HUES48 (cell line): Measurements from ENCODE around the gene IDUA.

Experiments
- H3K27ac ChIP-seq: one replicate; pipeline ENCODE4 v1.7.0; 2013; ENCODE audit warnings: low read depth, low read length, inconsistent platforms
- H3K27me3 ChIP-seq: 2 replicates; pipeline ENCODE4 v1.6.1; 2013; ENCODE audit warnings: mild to moderate bottlenecking, low read length; ENCODE audit not compliant: control insufficient read depth, insufficient read depth
- H3K36me3 ChIP-seq: 2 replicates; pipeline ENCODE4 v1.6.1; 2013; ENCODE audit warnings: low read length; ENCODE audit not compliant: control insufficient read depth, insufficient read depth
- H3K4me1 ChIP-seq: 2 replicates; pipeline ENCODE4 v1.6.1; 2013; ENCODE audit warnings: mild to moderate bottlenecking, low read length; ENCODE audit not compliant: control insufficient read depth, insufficient read depth
- H3K4me3 ChIP-seq: 2 replicates; pipeline ENCODE4 v1.5.1; 2013; ENCODE audit warnings: mild to moderate bottlenecking, low read depth, low read length
- H3K9ac ChIP-seq: 2 replicates; pipeline ENCODE4 v1.6.1; 2013; ENCODE audit warnings: mild to moderate bottlenecking, low read depth, low read length, moderate library complexity
- H3K9me3 ChIP-seq: 2 replicates; pipeline ENCODE4 v1.6.1; 2013; ENCODE audit warnings: low read length; ENCODE audit not compliant: control insufficient read depth, insufficient read depth

The IDUA gene

DNA sequence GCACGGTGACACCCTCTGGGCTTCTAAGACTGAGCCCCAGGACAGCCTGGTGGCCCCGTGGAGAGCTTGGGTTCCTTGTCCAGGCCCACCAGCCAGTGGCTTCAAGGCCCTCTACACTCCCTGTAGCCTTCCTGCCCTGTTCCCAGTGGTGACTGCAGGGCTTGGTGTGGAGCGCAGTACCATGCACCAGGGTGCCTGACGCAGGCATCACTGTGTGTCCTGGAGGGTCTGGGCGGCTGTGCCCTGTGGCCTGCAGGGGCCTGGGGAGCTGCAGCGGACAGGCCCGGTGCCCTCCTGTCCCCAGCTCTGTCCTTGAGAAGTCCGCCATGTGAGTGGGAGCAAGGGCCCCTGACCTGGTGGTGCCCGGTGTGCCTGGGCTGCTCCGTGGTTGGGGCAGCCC lies 28.9 kb downstream of the IDUA start:
- Histone ChIP-seq H3K27me3 (peaks cover 8% of the 10 kb centered on the region), H3K36me3 (no peaks in the 10 kb centered on the region), H3K4me1 (0 out of 2 replicates have a peak, but pooled peaks cover 3% of the 10 kb centered on the region), H3K27ac (no peak overlapping the region), H3K4me3 (no peak overlapping the region), H3K9me3 (no peaks in the 10 kb centered on the region), H3K9ac (no peak overlapping the region)

- Histone ChIP-seq H3K27ac (no peak overlapping the region), H3K4me3 (no peak overlapping the region), H3K9ac (no peak overlapping the region), H3K9me3 (no peaks in the 10 kb centered on the region), H3K36me3 (no peaks in the 10 kb centered on the region), H3K4me1 (0 out of 2 replicates have a peak, but pooled peaks cover 3% of the 10 kb centered on the region), H3K27me3 (peaks cover 4% of the 10 kb centered on the region; the same call in 1 of the 2 replicates)
Observed at GRCh38 chr4:1017211-1017610, 30.4 kb downstream of the IDUA start.

GRCh38 chr4:1017706-1018105 lies 30.9 kb downstream of the IDUA start:
- no peak overlapping the region for H3K27ac ChIP-seq
- no peaks in the 10 kb centered on the region for H3K36me3 ChIP-seq
- H3K27me3 ChIP-seq = peaks cover 2% of the 10 kb centered on the region; the same call in 1 of the 2 replicates
- H3K4me1 ChIP-seq = 0 out of 2 replicates have a peak, but pooled peaks cover 3% of the 10 kb centered on the region
- H3K4me3 ChIP-seq = no peak overlapping the region
- H3K9me3 ChIP-seq = no peaks in the 10 kb centered on the region
- no peak overlapping the region for H3K9ac ChIP-seq

GRCh38 chr4:1018147-1019020 lies 31.5 kb downstream of the IDUA start:
- H3K27ac ChIP-seq = no peak overlapping the region
- no peaks in the 10 kb centered on the region for H3K36me3 ChIP-seq
- H3K9ac ChIP-seq = no peak overlapping the region
- H3K27me3 ChIP-seq = no peaks in the 10 kb centered on the region
- H3K4me3 ChIP-seq = no peak overlapping the region
- H3K4me1 ChIP-seq = 0 out of 2 replicates have a peak, but pooled peaks cover 3% of the 10 kb centered on the region
- no peaks in the 10 kb centered on the region for H3K9me3 ChIP-seq

GRCh38 chr4:1019320-1019719 lies 32.5 kb downstream of the IDUA start:
- Histone ChIP-seq H3K27me3 (no peaks in the 10 kb centered on the region), H3K9me3 (no peaks in the 10 kb centered on the region), H3K4me1 (0 out of 2 replicates have a peak, but pooled peaks cover 3% of the 10 kb centered on the region), H3K4me3 (no peak overlapping the region), H3K27ac (no peak overlapping the region), H3K9ac (no peak overlapping the region), H3K36me3 (0 out of 2 replicates have a peak, but pooled peaks cover 2% of the 10 kb centered on the region)

- no peak overlapping the region for H3K27ac ChIP-seq
- H3K4me1 ChIP-seq = 0 out of 2 replicates have a peak, but pooled peaks cover 3% of the 10 kb centered on the region
- H3K27me3 ChIP-seq = no peaks in the 10 kb centered on the region
- H3K4me3 ChIP-seq = no peak overlapping the region
- 0 out of 2 replicates have a peak, but pooled peaks cover 6% of the 10 kb centered on the region for H3K36me3 ChIP-seq
- H3K9ac ChIP-seq = no peak overlapping the region
- H3K9me3 ChIP-seq = no peaks in the 10 kb centered on the region
Observed at GRCh38 chr4:1019729-1020470, 33.1 kb downstream of the IDUA start.

- Histone ChIP-seq H3K4me1 (peaks cover 3% of the 10 kb centered on the region; the same call in 1 of the 2 replicates), H3K27me3 (no peaks in the 10 kb centered on the region), H3K9me3 (no peaks in the 10 kb centered on the region), H3K36me3 (peaks cover 17% of the 10 kb centered on the region), H3K4me3 (no peak overlapping the region), H3K9ac (no peak overlapping the region), H3K27ac (no peak overlapping the region)
Observed at GRCh38 chr4:1021386-1022050, 34.7 kb downstream of the IDUA start.

- Histone ChIP-seq H3K4me1 (peaks cover 3% of the 10 kb centered on the region; the same call in 1 of the 2 replicates), H3K27me3 (no peaks in the 10 kb centered on the region), H3K4me3 (no peak overlapping the region), H3K9me3 (no peaks in the 10 kb centered on the region), H3K9ac (no peak overlapping the region), H3K27ac (no peak overlapping the region), H3K36me3 (peaks cover 17% of the 10 kb centered on the region)
Observed at GRCh38 chr4:1022051-1022738, 35.4 kb downstream of the IDUA start.

DNA sequence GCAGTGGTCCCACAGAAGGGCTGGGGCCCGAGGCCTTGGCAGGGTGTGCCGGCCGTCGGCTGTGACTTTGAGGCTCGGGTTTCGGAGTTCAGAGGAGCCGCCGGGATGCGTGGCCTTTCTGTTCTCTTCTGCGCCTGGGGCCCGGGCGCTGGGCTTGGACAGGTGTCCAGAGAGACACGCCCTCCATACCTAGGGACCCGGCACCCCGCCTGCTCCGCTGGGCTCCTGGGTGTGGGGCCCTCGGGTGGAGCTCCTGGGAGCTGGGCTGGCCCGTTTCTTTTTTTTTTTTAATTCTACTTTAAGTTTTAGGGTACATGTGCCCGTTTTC lies 35.9 kb downstream of the IDUA start:
- Histone ChIP-seq H3K9ac (no peak overlapping the region), H3K36me3 (peaks cover 17% of the 10 kb centered on the region), H3K27me3 (no peaks in the 10 kb centered on the region), H3K4me3 (no peak overlapping the region), H3K27ac (no peak overlapping the region), H3K9me3 (no peaks in the 10 kb centered on the region), H3K4me1 (peaks cover 3% of the 10 kb centered on the region; the same call in 1 of the 2 replicates)

GRCh38 chr4:1023075-1023640 lies 36.3 kb downstream of the IDUA start:
- H3K27ac ChIP-seq = no peak overlapping the region
- peaks cover 3% of the 10 kb centered on the region; the same call in 1 of the 2 replicates for H3K4me1 ChIP-seq
- no peak overlapping the region for H3K9ac ChIP-seq
- no peak overlapping the region for H3K4me3 ChIP-seq
- no peaks in the 10 kb centered on the region for H3K9me3 ChIP-seq
- H3K36me3 ChIP-seq = peaks cover 17% of the 10 kb centered on the region
- H3K27me3 ChIP-seq = no peaks in the 10 kb centered on the region
